Mesenchymal stem cell (in vitro differentiated cells and primary cell): Measurements from ENCODE around the gene PIK3R2.

Experiments used
- DNase-seq: peaks from one replicate; pipeline ENCODE4 v3.0.0-alpha.2; 2013
- H2AFZ ChIP-seq: one replicate; pipeline ENCODE4 v1.6.1; 2013; ENCODE audit warnings: low read depth, mild to moderate bottlenecking, control low read depth, inconsistent platforms, low read length, moderate library complexity
- H2AK5ac ChIP-seq: 2 replicates; pipeline ENCODE4 v1.6.1; 2013; ENCODE audit warnings: low read length, moderate library complexity, mild to moderate bottlenecking, inconsistent platforms; ENCODE audit not compliant: severe bottlenecking
- H2BK120ac ChIP-seq: one replicate; pipeline ENCODE4 v1.6.1; 2013; ENCODE audit warnings: low read depth, mild to moderate bottlenecking, inconsistent platforms, low read length, moderate library complexity
- H2BK12ac ChIP-seq, 2 experiments: one replicate each; pipeline ENCODE4 v1.6.1; 2013; ENCODE audit warnings: inconsistent platforms in 2 of 2, low read length in 2 of 2, mild to moderate bottlenecking in 2 of 2, moderate library complexity in 2 of 2, control low read depth in 1 of 2
- H2BK15ac ChIP-seq: one replicate; pipeline ENCODE4 v1.6.1; 2013; ENCODE audit warnings: mild to moderate bottlenecking, low read depth, inconsistent platforms; ENCODE audit not compliant: poor library complexity, severe bottlenecking
- H2BK5ac ChIP-seq: 2 replicates; pipeline ENCODE4 v1.6.1; 2013; ENCODE audit warnings: low read depth, mild to moderate bottlenecking, low read length, control low read depth, inconsistent platforms; ENCODE audit not compliant: poor library complexity, severe bottlenecking
- H3K14ac ChIP-seq, 2 experiments: one replicate each; pipeline ENCODE4 v1.6.1; 2013; ENCODE audit warnings: inconsistent platforms in 2 of 2, low read length in 2 of 2, control low read depth in 1 of 2, mild to moderate bottlenecking in 1 of 2, moderate library complexity in 1 of 2
- H3K18ac ChIP-seq, 2 experiments: one replicate each; pipeline ENCODE4 v1.6.1; 2013; ENCODE audit warnings: inconsistent platforms in 2 of 2, low read length in 2 of 2, control low read depth in 1 of 2, low read depth in 1 of 2, mild to moderate bottlenecking in 1 of 2
- H3K23ac ChIP-seq, 2 experiments: one replicate each; pipeline ENCODE4 v1.6.1; 2013; ENCODE audit warnings: inconsistent platforms in 2 of 2, low read length in 2 of 2, mild to moderate bottlenecking in 2 of 2, moderate library complexity in 2 of 2, control low read depth in 1 of 2
- H3K27ac ChIP-seq: 2 replicates; pipeline ENCODE4 v1.5.1; 2013; ENCODE audit warnings: mild to moderate bottlenecking, moderate library complexity, low read length, control low read depth, inconsistent platforms; ENCODE audit not compliant: poor library complexity, severe bottlenecking
- H3K27me3 ChIP-seq, 2 experiments: 2 replicates each; pipeline versions ENCODE4 v1.6.1 to v1.7.0; 2013; ENCODE audit warnings: low read length in 2 of 2, mild to moderate bottlenecking in 2 of 2, moderate library complexity in 2 of 2, control low read depth in 1 of 2, inconsistent platforms in 1 of 2; ENCODE audit not compliant: control insufficient read depth in 1 of 2, insufficient read depth in 1 of 2
- H3K36me3 ChIP-seq, 2 experiments: 2 replicates each; pipeline versions ENCODE4 v1.6.1 to v1.7.0; 2013; ENCODE audit warnings: low read length in 2 of 2, control low read depth in 1 of 2, inconsistent platforms in 1 of 2, low read depth in 1 of 2, mild to moderate bottlenecking in 1 of 2; ENCODE audit not compliant: insufficient read depth in 2 of 2, control insufficient read depth in 1 of 2
- H3K4ac ChIP-seq, 2 experiments: one replicate each; pipeline ENCODE4 v1.6.1; 2013; ENCODE audit warnings: inconsistent platforms in 2 of 2, low read length in 2 of 2, mild to moderate bottlenecking in 2 of 2, moderate library complexity in 2 of 2, control low read depth in 1 of 2, low read depth in 1 of 2
- H3K4me1 ChIP-seq: 2 replicates; pipeline ENCODE4 v1.6.1; 2013; ENCODE audit warnings: low read depth, low read length, control low read depth; ENCODE audit not compliant: control insufficient read depth, insufficient read depth
- H3K4me2 ChIP-seq: 2 replicates; pipeline ENCODE4 v1.6.1; 2013; ENCODE audit warnings: low read length, mild to moderate bottlenecking, inconsistent platforms; ENCODE audit not compliant: poor library complexity, severe bottlenecking
- H3K4me3 ChIP-seq, 2 experiments: 2 replicates each; pipeline versions ENCODE4 v1.5.1 to v1.7.0; 2013; ENCODE audit warnings: low read length in 2 of 2, mild to moderate bottlenecking in 2 of 2, control low read depth in 1 of 2, low read depth in 1 of 2; ENCODE audit not compliant: insufficient read depth in 1 of 2
- H3K79me1 ChIP-seq: replicated peaks from 2 replicates; pipeline ENCODE4 v1.6.1; 2013; ENCODE audit warnings: mild to moderate bottlenecking, control low read depth, low read length, inconsistent platforms; ENCODE audit not compliant: poor library complexity, severe bottlenecking
- H3K9ac ChIP-seq: 2 replicates; pipeline ENCODE4 v1.7.0; 2013; ENCODE audit warnings: mild to moderate bottlenecking, low read length, moderate library complexity
- H3K9me3 ChIP-seq: 2 replicates; pipeline ENCODE4 v1.7.0; 2013; ENCODE audit warnings: mild to moderate bottlenecking, low read length; ENCODE audit not compliant: control insufficient read depth
- H4K8ac ChIP-seq: one replicate; pipeline ENCODE4 v1.6.1; 2013; ENCODE audit warnings: inconsistent platforms, mild to moderate bottlenecking, low read length, moderate library complexity
- H4K91ac ChIP-seq: one replicate; pipeline ENCODE4 v1.6.1; 2013; ENCODE audit warnings: mild to moderate bottlenecking, low read length, inconsistent platforms
- WGBS: methylation state at CpG from one replicate; pipeline ENCODE4 v1.1.7; 2013; ENCODE audit warnings: mixed read lengths; 5-methylcytosine and 5-hydroxymethylcytosine counted together

Gene PIK3R2

GRCh38 chr19:18159810-18160209, 6.8 kb downstream of the PIK3R2 start:
- H4K8ac ChIP-seq: no peak overlapping the region
- H4K91ac ChIP-seq: no peak overlapping the region
- H3K9me3 ChIP-seq: no peaks in the 10 kb centered on the region
- no peak overlapping the region for H2AK5ac ChIP-seq
- 93% methylated on average over 10 of the region's 10 CpGs for WGBS
- no peak overlapping the region for H2BK15ac ChIP-seq
- no peak overlapping the region for H2BK120ac ChIP-seq
- no peak overlapping the region for H3K23ac ChIP-seq
- H3K36me3 ChIP-seq: peaks cover 37 to 66% of the 10 kb centered on the region in 2 experiments
- no peak overlapping the region for H3K14ac ChIP-seq
- no peak overlapping the region for H3K4me2 ChIP-seq
- H3K4me3 ChIP-seq: no peak overlapping the region
- H2AFZ ChIP-seq: no peak overlapping the region
- no peak overlapping the region for H2BK12ac ChIP-seq
- H3K27ac ChIP-seq: no peak overlapping the region
- H3K18ac ChIP-seq: no peak overlapping the region
- DNase-seq: no peak
- H3K4me1 ChIP-seq: peaks cover 38% of the 10 kb centered on the region
- H3K4ac ChIP-seq: no peak overlapping the region
- no peak overlapping the region for H3K9ac ChIP-seq
- peaks cover 25% of the 10 kb centered on the region for H3K79me1 ChIP-seq
- no peaks in the 10 kb centered on the region for H3K27me3 ChIP-seq
- no peak overlapping the region for H2BK5ac ChIP-seq

DNA sequence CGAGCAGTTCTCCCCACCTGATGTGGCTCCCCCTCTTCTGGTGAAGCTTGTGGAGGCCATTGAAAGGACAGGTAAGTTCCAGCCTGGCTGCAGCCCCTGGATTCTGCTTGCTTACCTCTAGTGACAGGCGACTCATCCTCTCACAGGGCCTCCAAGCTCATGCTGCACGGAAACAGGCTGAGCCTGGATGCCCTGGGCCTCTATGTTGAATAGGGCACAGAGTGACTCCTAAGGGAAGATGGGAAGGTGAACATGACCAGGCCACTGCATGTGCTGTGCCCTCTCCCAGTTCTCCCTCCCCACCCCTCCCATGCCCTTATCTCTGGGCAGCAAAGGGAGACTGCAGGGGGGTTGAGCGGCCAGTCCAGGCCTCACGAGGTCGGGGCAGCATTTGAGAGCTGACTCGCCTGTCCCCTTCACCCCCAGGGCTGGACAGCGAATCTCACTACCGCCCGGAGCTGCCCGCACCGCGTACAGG, 7.6 kb downstream of the PIK3R2 start:
- H3K18ac ChIP-seq: peak overlapping the region in 1 of 2 experiments; percentile 14

GRCh38 chr19:18160971-18161635, 8.1 kb downstream of the PIK3R2 start:
- no peak overlapping the region for H2BK15ac ChIP-seq
- H2AK5ac ChIP-seq: peak overlapping the region; percentile 55
- H3K9ac ChIP-seq: peak overlapping the region; percentile 69
- H3K27me3 ChIP-seq: no peaks in the 10 kb centered on the region
- no peak overlapping the region for H2BK12ac ChIP-seq
- H2AFZ ChIP-seq: no peak overlapping the region
- H3K4me3 ChIP-seq: peak overlapping the region; percentile 33 to 76
- peaks cover 43 to 67% of the 10 kb centered on the region in 2 experiments for H3K36me3 ChIP-seq
- H3K79me1 ChIP-seq: peaks cover 25% of the 10 kb centered on the region
- H3K4me1 ChIP-seq: peaks cover 29% of the 10 kb centered on the region
- H3K18ac ChIP-seq: peak overlapping the region; percentile 55 to 75
- peak overlapping the region in 1 of 2 experiments; percentile 44 for H3K14ac ChIP-seq
- H4K91ac ChIP-seq: peak overlapping the region; percentile 63
- peak overlapping the region; percentile 43 for H3K4me2 ChIP-seq
- H4K8ac ChIP-seq: peak overlapping the region; percentile 88
- no peak for DNase-seq
- H3K23ac ChIP-seq: no peak overlapping the region
- H2BK120ac ChIP-seq: no peak overlapping the region
- H2BK5ac ChIP-seq: no peak overlapping the region
- no peaks in the 10 kb centered on the region for H3K9me3 ChIP-seq
- no peak overlapping the region for H3K27ac ChIP-seq
- no peak overlapping the region for H3K4ac ChIP-seq
- 16% methylated on average over 37 of the region's 66 CpGs for WGBS

More for the DNA sequence above, 7.6 kb downstream of the PIK3R2 start:
- Histone ChIP-seq H2AFZ (no peak overlapping the region), H4K91ac (peak overlapping the region; percentile 63), H4K8ac (peak overlapping the region; percentile 88), H3K79me1 (peaks cover 25% of the 10 kb centered on the region), H3K4me3 (peak overlapping the region in 1 of 2 experiments; percentile 61), H3K27ac (no peak overlapping the region), H3K9ac (peak overlapping the region; percentile 51), H2AK5ac (no peak overlapping the region), H3K14ac (peak overlapping the region in 1 of 2 experiments; percentile 44), H2BK5ac (no peak overlapping the region), H3K23ac (no peak overlapping the region), H2BK12ac (no peak overlapping the region), H2BK15ac (no peak overlapping the region), H3K4ac (no peak overlapping the region), H2BK120ac (no peak overlapping the region), H3K27me3 (no peaks in the 10 kb centered on the region), H3K4me1 (peaks cover 34% of the 10 kb centered on the region), H3K36me3 (peaks cover 43 to 67% of the 10 kb centered on the region in 2 experiments), H3K4me2 (peak overlapping the region; percentile 43), H3K9me3 (no peaks in the 10 kb centered on the region)
- 95% methylated on average over 13 of the region's 13 CpGs for WGBS
- no peak for DNase-seq

DNA sequence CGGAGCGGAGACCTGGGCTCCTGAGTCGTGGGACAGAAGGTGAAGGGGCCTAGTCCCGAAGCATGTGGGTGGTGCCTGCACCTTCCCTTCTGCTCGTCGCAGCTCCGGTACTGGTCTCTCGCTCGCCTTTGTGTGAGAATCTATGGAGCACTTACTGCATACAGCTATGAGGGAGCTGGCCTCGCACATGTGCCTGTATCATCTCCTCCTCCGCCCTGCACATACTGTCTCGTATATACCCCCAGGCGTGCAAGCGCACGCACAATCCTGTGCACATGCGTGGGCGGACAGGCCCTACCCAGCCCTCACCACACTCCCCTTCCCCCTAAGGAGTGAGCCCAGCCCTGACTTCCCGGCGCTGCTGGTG, 8.7 kb downstream of the PIK3R2 start:
- 81% methylated on average over 19 of the region's 19 CpGs for WGBS
- Histone ChIP-seq H3K18ac (peak overlapping the region in 1 of 2 experiments; percentile 3), H2BK12ac (peak overlapping the region in 1 of 2 experiments; percentile 45), H3K14ac (no peak overlapping the region), H2BK5ac (no peak overlapping the region), H4K8ac (peak overlapping the region; percentile 8), H3K9ac (peak overlapping the region; percentile 69), H3K27ac (no peak overlapping the region), H3K4me3 (peak overlapping the region in 1 of 2 experiments; percentile 76), H3K36me3 (peaks cover 43 to 66% of the 10 kb centered on the region in 2 experiments), H3K4me1 (peaks cover 24% of the 10 kb centered on the region), H3K4me2 (no peak overlapping the region), H2AK5ac (no peak overlapping the region), H2BK15ac (no peak overlapping the region), H3K79me1 (peaks cover 25% of the 10 kb centered on the region), H3K23ac (no peak overlapping the region), H2BK120ac (no peak overlapping the region), H3K4ac (no peak overlapping the region), H4K91ac (no peak overlapping the region), H3K27me3 (no peaks in the 10 kb centered on the region), H2AFZ (no peak overlapping the region), H3K9me3 (no peaks in the 10 kb centered on the region)
- no peak for DNase-seq
